Fibroblast of lung (primary cell): ENCODE data around the gene CDH4. TPM values are rescaled to one million over a fixed set of nuclear protein-coding genes. Genes with fewer than 3 reads are reported as not detected.

ENCODE experiments used
- DNase-seq, 2 donors: peaks; one replicate each; pipeline versions ENCODE4 v3.0.0 to v3.0.0-alpha.2; 2010; ENCODE audit warnings: low read depth in 2 of 2
- H2AFZ ChIP-seq: 2 replicates; pipeline ENCODE4 v1.5.1; 2012; ENCODE audit warnings: low read length, control low read depth, inconsistent platforms
- H3K27ac ChIP-seq: 2 replicates; pipeline ENCODE4 v1.5.1; 2011; ENCODE audit warnings: low read length, control low read depth; ENCODE audit not compliant: insufficient read depth
- H3K27me3 ChIP-seq: 2 replicates; pipeline ENCODE4 v1.5.1; 2011; ENCODE audit warnings: mild to moderate bottlenecking, low read length; ENCODE audit not compliant: control insufficient read depth, insufficient read depth
- H3K36me3 ChIP-seq: 2 replicates; pipeline ENCODE4 v1.5.1; 2011; ENCODE audit warnings: low read length; ENCODE audit not compliant: control insufficient read depth, insufficient read depth
- H3K4me1 ChIP-seq: 2 replicates; pipeline ENCODE4 v1.5.1; 2011; ENCODE audit warnings: low read length; ENCODE audit not compliant: control insufficient read depth, insufficient read depth; ENCODE audit errors: extremely low read depth
- H3K4me2 ChIP-seq: 2 replicates; pipeline ENCODE4 v1.5.1; 2011; ENCODE audit warnings: low read length, control low read depth; ENCODE audit not compliant: insufficient read depth; ENCODE audit errors: extremely low read depth
- H3K4me3 ChIP-seq, 4 experiments: fragments of 200-600 bp in 1 of 4; sonication (generic) in 1 of 4; replicated peaks in 1 of 4; 2 replicates each; pipeline ENCODE4 v1.5.1; 2011 to 2016; ENCODE audit warnings: low read length in 4 of 4, low read depth in 3 of 4, mild to moderate bottlenecking in 3 of 4, control low read depth in 2 of 4, inconsistent platforms in 1 of 4, mixed read lengths in 1 of 4; ENCODE audit not compliant: insufficient read depth in 1 of 4; ENCODE audit errors: control extremely low read depth in 1 of 4
- H3K79me2 ChIP-seq: 2 replicates; pipeline ENCODE4 v1.5.1; 2012; ENCODE audit warnings: mild to moderate bottlenecking, low read length, inconsistent platforms; ENCODE audit not compliant: control insufficient read depth, insufficient read depth
- H3K9ac ChIP-seq: 2 replicates; pipeline ENCODE4 v1.5.1; 2011; ENCODE audit warnings: mild to moderate bottlenecking, low read length, control low read depth; ENCODE audit not compliant: insufficient read depth
- H3K9me3 ChIP-seq: 2 replicates; pipeline ENCODE4 v1.5.1; 2012; ENCODE audit warnings: low read depth, low read length; ENCODE audit not compliant: control insufficient read depth, insufficient read depth
- H4K20me1 ChIP-seq: 2 replicates; pipeline ENCODE4 v1.5.1; 2011; ENCODE audit warnings: low read length; ENCODE audit not compliant: control insufficient read depth, insufficient read depth; ENCODE audit errors: extremely low read depth
- EZH2 ChIP-seq: IDR thresholded peaks from 2 replicates; pipeline ENCODE4 v1.5.1; 2012; ENCODE audit warnings: low read length, control low read depth, mild to moderate bottlenecking; ENCODE audit errors: missing control alignments
- polyA plus RNA-seq, 2 donors: library from polyadenylated mRNA; depleted of rRNA in 1 of 2; stranded (reverse) in 1 of 2; unstranded in 1 of 2; fragments of >200 nt; gene quantifications; 2 replicates each; pipeline ENCODE4 v1.2.1, GENCODE V29; 2011 to 2012; ENCODE audit warnings: missing spikeins in 1 of 2
- total RNA-seq: library from RNA; depleted of rRNA; stranded (reverse); fragments of >200 nt; gene quantifications from 2 replicates; pipeline ENCODE4 v1.2.1, GENCODE V29; 2014
- TF ChIP-seq, protein P1 (sequence below), 2 donors: IDR thresholded peaks in 1 of 2; conservative IDR thresholded peaks in 1 of 2; 1 replicate in 1 of 2; 2 replicates in 1 of 2; pipeline ENCODE4 v1.5.1; 2011 to 2012; ENCODE audit warnings: low read length in 2 of 2, control low read depth in 1 of 2, inconsistent platforms in 1 of 2, low read depth in 1 of 2, mild to moderate bottlenecking in 1 of 2

CDH4 gene
- total and polyA plus RNA-seq, 2 donors (not counting 1 experiment from before 2014, with no cell fraction given): 4.8 to 6.8 TPM

DNA sequence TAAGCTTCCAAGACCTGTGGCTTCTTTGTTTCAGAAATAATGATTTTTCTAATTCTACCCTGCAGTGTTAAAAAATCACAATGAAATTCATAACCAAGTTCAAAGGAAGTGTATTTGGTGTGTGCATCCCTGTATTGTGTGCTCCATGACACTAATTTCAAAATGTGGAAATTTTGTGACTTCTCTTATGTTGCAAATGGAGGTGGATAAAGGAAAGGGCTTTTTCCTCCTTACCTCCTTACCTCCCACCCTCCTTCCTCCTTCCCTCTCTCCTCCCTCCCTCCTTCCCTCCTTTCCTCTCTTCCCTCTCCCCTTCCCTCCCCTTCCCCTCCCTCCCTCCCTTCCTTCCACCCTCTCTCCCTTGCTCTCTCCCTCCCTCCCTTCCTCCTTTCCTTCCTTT, 10.5 kb downstream of the CDH4 start:
- Histone ChIP-seq H3K79me2 (peaks cover 3% of the 10 kb centered on the region), H3K27ac (no peak overlapping the region), H3K36me3 (peaks cover 4% of the 10 kb centered on the region), H3K27me3 (no peaks in the 10 kb centered on the region), H4K20me1 (no peaks in the 10 kb centered on the region), H3K4me2 (no peak overlapping the region), H3K9ac (no peak overlapping the region), H3K4me1 (no peaks in the 10 kb centered on the region), H3K9me3 (no peaks in the 10 kb centered on the region), H3K4me3 (no peak overlapping the region), H2AFZ (no peak overlapping the region)
- no peak for TF ChIP-seq EZH2
- no peak for DNase-seq

- H3K9ac ChIP-seq: no peak overlapping the region
- no peaks in the 10 kb centered on the region for H3K27me3 ChIP-seq
- no peaks in the 10 kb centered on the region for H3K9me3 ChIP-seq
- no peak overlapping the region for H3K4me3 ChIP-seq
- TF ChIP-seq, protein P1, sequence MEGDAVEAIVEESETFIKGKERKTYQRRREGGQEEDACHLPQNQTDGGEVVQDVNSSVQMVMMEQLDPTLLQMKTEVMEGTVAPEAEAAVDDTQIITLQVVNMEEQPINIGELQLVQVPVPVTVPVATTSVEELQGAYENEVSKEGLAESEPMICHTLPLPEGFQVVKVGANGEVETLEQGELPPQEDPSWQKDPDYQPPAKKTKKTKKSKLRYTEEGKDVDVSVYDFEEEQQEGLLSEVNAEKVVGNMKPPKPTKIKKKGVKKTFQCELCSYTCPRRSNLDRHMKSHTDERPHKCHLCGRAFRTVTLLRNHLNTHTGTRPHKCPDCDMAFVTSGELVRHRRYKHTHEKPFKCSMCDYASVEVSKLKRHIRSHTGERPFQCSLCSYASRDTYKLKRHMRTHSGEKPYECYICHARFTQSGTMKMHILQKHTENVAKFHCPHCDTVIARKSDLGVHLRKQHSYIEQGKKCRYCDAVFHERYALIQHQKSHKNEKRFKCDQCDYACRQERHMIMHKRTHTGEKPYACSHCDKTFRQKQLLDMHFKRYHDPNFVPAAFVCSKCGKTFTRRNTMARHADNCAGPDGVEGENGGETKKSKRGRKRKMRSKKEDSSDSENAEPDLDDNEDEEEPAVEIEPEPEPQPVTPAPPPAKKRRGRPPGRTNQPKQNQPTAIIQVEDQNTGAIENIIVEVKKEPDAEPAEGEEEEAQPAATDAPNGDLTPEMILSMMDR (conservative IDR thresholded peaks at IDR 0.05 in 1 of 2, IDR thresholded peaks at IDR 0.05 in 1 of 2; ENCODE audit: low read depth in 1 of 2, low read length in 2 of 2): peak; percentile 97 to 99
- TF ChIP-seq EZH2: no peak
- no peaks in the 10 kb centered on the region for H4K20me1 ChIP-seq
- peaks cover 3% of the 10 kb centered on the region for H3K79me2 ChIP-seq
- peak in 1 of 2 donors; percentile 34 for DNase-seq
- no peak overlapping the region for H3K4me2 ChIP-seq
- no peaks in the 10 kb centered on the region for H3K4me1 ChIP-seq
- peaks cover 2% of the 10 kb centered on the region for H3K36me3 ChIP-seq
- H3K27ac ChIP-seq: no peak overlapping the region
- H2AFZ ChIP-seq: no peak overlapping the region
Measured at GRCh38 chr20:61263084-61263695, 11.1 kb downstream of the CDH4 start.

GRCh38 chr20:61263938-61264337, 11.9 kb downstream of the CDH4 start:
- Histone ChIP-seq H3K27ac (no peak overlapping the region), H3K27me3 (no peaks in the 10 kb centered on the region), H3K4me2 (no peak overlapping the region), H3K9me3 (no peaks in the 10 kb centered on the region), H4K20me1 (no peaks in the 10 kb centered on the region), H3K4me1 (no peaks in the 10 kb centered on the region), H2AFZ (no peak overlapping the region), H3K79me2 (peaks cover 3% of the 10 kb centered on the region), H3K36me3 (no peaks in the 10 kb centered on the region), H3K9ac (no peak overlapping the region), H3K4me3 (no peak overlapping the region)
- no peak for DNase-seq
- TF ChIP-seq, protein P1 (conservative IDR thresholded peaks at IDR 0.05 in 1 of 2, IDR thresholded peaks at IDR 0.05 in 1 of 2; ENCODE audit: low read depth in 1 of 2, low read length in 2 of 2): no peak
- no peak for TF ChIP-seq EZH2
